A673 (cell line): ENCODE results near the gene TSPAN2.

Experiments used
- CTCF ChIP-seq: fragments of 300-800, 200-600 bp; sonication (generic); conservative IDR thresholded peaks from 2 replicates; pipeline ENCODE4 v1.5.1; 2017; ENCODE audit warnings: low read depth, mild to moderate bottlenecking, antibody characterized with exemption, low read length, moderate library complexity, mixed read lengths
- EZH2 ChIP-seq: fragments of 200-600 bp; sonication (generic); IDR thresholded peaks from 2 replicates; pipeline ENCODE4 v1.6.1; 2017; ENCODE audit warnings: borderline replicate concordance, low read depth, mild to moderate bottlenecking, mixed read lengths, antibody characterized with exemption, low read length; ENCODE audit not compliant: poor library complexity, severe bottlenecking

- TF ChIP-seq CTCF = no peak
- no peak for TF ChIP-seq EZH2
Measured at GRCh38 chr1:115136706-115137105, 47.4 kb upstream of the TSPAN2 start.
